K562 (cell line): ENCODE data around the gene NKIRAS2. TPM values are rescaled to one million over a fixed set of nuclear protein-coding genes. Genes with fewer than 3 reads are reported as not detected.

ENCODE experiments used
- ATAC-seq: fragments of 200-7000 bp; cut with Tn5 transposase; 3 replicates; pipeline ENCODE4 v1.9.1; 2020; ENCODE audit warnings: moderate library complexity
- BruUV-seq: library from RNA; stranded (reverse); fragments of 400-500 nt; replicated peaks from 2 replicates; lab custom pipeline; 2021; lab: Mats Ljungman, UMichigan
- CTCF ChIA-PET: fragments of 300-600 bp; formaldehyde crosslinking; extraction: SDS; loops from one replicate; lab custom pipeline; 2021; ENCODE audit warnings: low intra/inter-chr PET ratio; lab: Yijun Ruan, JAX
- POLR2A ChIA-PET: fragments of 300-600, 350-650 bp; sonication (Branson Sonifier 250); formaldehyde crosslinking; extraction: SDS; loops from one replicate; lab custom pipeline; 2021; ENCODE audit warnings: antibody characterized with exemption, inconsistent platforms; lab: Yijun Ruan, JAX
- DNase-seq, 4 experiments: peaks; one replicate each; pipeline versions ENCODE4 v3.0.0 to v3.0.0-alpha.2; 2011 to 2018; ENCODE audit warnings: low spot score in 3 of 4, mixed read lengths in 3 of 4; ENCODE audit errors: extremely low read depth in 1 of 4
- FAIRE-seq: peaks from 2 replicates; lab custom pipeline; 2011; peaks lifted over from hg19 to GRCh38; lab: Jason Lieb, UNC
- H2AFZ ChIP-seq: 2 replicates; pipeline ENCODE4 v1.6.0; 2011; ENCODE audit warnings: low read depth, low read length, control low read depth, inconsistent platforms
- H3K27ac ChIP-seq: fragments of 200-600 bp; 3 replicates; pipeline ENCODE4 v1.8.0; 2011; ENCODE audit warnings: low read depth, mild to moderate bottlenecking, control low read depth, inconsistent platforms, low read length, moderate library complexity, mixed read lengths; ENCODE audit errors: extremely low read depth
- H3K27me3 ChIP-seq, 2 experiments: fragments of 300-600 bp in 1 of 2; 2 replicates in 1 of 2; 3 replicates in 1 of 2; pipeline versions ENCODE4 v1.6.0 to v1.8.0; 2011; ENCODE audit warnings: inconsistent platforms in 2 of 2, low read length in 2 of 2, mild to moderate bottlenecking in 1 of 2, mixed read lengths in 1 of 2, moderate library complexity in 1 of 2; ENCODE audit not compliant: control insufficient read depth in 2 of 2, insufficient read depth in 2 of 2
- H3K36me3 ChIP-seq: fragments of 300-600 bp; 3 replicates; pipeline ENCODE4 v1.8.0; 2011; ENCODE audit warnings: mild to moderate bottlenecking, low read length, inconsistent platforms; ENCODE audit not compliant: control insufficient read depth, insufficient read depth
- H3K4me1 ChIP-seq, 2 experiments: fragments of 200-600 bp in 1 of 2; replicated peaks in 1 of 2; 2 replicates in 1 of 2; 3 replicates in 1 of 2; pipeline versions ENCODE4 v1.5.1 to v1.8.0; 2011; ENCODE audit warnings: inconsistent platforms in 2 of 2, low read length in 2 of 2, mild to moderate bottlenecking in 1 of 2, mixed read lengths in 1 of 2, moderate library complexity in 1 of 2; ENCODE audit not compliant: control insufficient read depth in 2 of 2, insufficient read depth in 2 of 2
- H3K4me2 ChIP-seq: 2 replicates; pipeline ENCODE4 v1.6.1; 2011; ENCODE audit warnings: low read length, control low read depth, inconsistent platforms, mixed read lengths; ENCODE audit not compliant: insufficient read depth
- H3K4me3 ChIP-seq: fragments of 200-600 bp; sonication (generic), shearing (Covaris generic); 2 replicates; pipeline ENCODE4 v1.5.1; 2016; ENCODE audit warnings: control low read depth, inconsistent platforms
- H3K79me2 ChIP-seq: fragments of 200-600 bp; 3 replicates; pipeline ENCODE4 v1.8.0; 2011; ENCODE audit warnings: low read length, inconsistent platforms; ENCODE audit not compliant: control insufficient read depth, insufficient read depth
- H3K9ac ChIP-seq, 2 experiments: 2 replicates each; pipeline versions ENCODE4 v1.6.0 to v1.6.1; 2011; ENCODE audit warnings: low read depth in 2 of 2, low read length in 2 of 2, control low read depth in 1 of 2, inconsistent platforms in 1 of 2, mild to moderate bottlenecking in 1 of 2, mixed read lengths in 1 of 2; ENCODE audit not compliant: insufficient read depth in 1 of 2
- H3K9me1 ChIP-seq: one replicate; pipeline ENCODE4 v1.6.0; 2011; ENCODE audit warnings: inconsistent platforms, mild to moderate bottlenecking, low read length, moderate library complexity; ENCODE audit not compliant: control insufficient read depth, insufficient read depth
- H3K9me3 ChIP-seq: replicated peaks from 2 replicates; pipeline ENCODE4 v1.5.1; 2011; ENCODE audit warnings: low read depth, low read length, inconsistent platforms; ENCODE audit not compliant: control insufficient read depth, insufficient read depth
- H4K20me1 ChIP-seq: replicated peaks from 2 replicates; pipeline ENCODE4 v1.6.1; 2011; ENCODE audit warnings: low read length, inconsistent platforms, mixed read lengths; ENCODE audit not compliant: control insufficient read depth, insufficient read depth
- CHD2 ChIP-seq: IDR thresholded peaks from 2 replicates; pipeline ENCODE4 v1.6.1; 2011; ENCODE audit warnings: low read depth, low read length
- ESRRA ChIP-seq: fragments of 450-650 bp; IDR thresholded peaks from 2 replicates; pipeline ENCODE4 v1.6.1; 2014; ENCODE audit warnings: low read depth, mild to moderate bottlenecking, moderate library complexity, borderline replicate concordance
- RAD51 ChIP-seq: fragments of 450-650 bp; IDR thresholded peaks from 2 replicates; pipeline ENCODE4 v1.7.1; 2016; ENCODE audit warnings: low read depth, mild to moderate bottlenecking, borderline replicate concordance
- ZBTB5 ChIP-seq: fragments of 450-650 bp; IDR thresholded peaks from 2 replicates; pipeline ENCODE4 v1.6.1; 2017; ENCODE audit warnings: antibody characterized with exemption
- ZKSCAN1 ChIP-seq: fragments of 150-350 bp; IDR thresholded peaks from 2 replicates; pipeline ENCODE4 v1.6.1; 2016; ENCODE audit warnings: low read depth, low read length
- ZNF184 ChIP-seq: sonication (generic); formaldehyde crosslinking; IDR thresholded peaks from 2 replicates; pipeline ENCODE4 v1.5.0; 2020; ENCODE audit warnings: missing genetic modification reagents
- ZNF239 ChIP-seq: fragments of 250-450 bp; sonication (Bioruptor Pico); IDR thresholded peaks from 2 replicates; pipeline ENCODE4 v1.4.0; 2020; ENCODE audit warnings: mild to moderate bottlenecking
- ZNF398 ChIP-seq: fragments of 250-450 bp; sonication (Bioruptor Pico); IDR thresholded peaks from 2 replicates; pipeline ENCODE4 v1.8.0; 2021; ENCODE audit warnings: moderate library complexity, mild to moderate bottlenecking, inconsistent platforms
- WGBS: fragments of 100-300 bp; shearing (Covaris generic); methylation state at CpG from one replicate; pipeline ENCODE4 v1.1.6; 2016; ENCODE audit warnings: low coverage, mixed read lengths; ENCODE audit not compliant: insufficient coverage; ENCODE audit errors: missing lambda C conversion rate; 5-methylcytosine and 5-hydroxymethylcytosine counted together
- in situ Hi-C: fragments of 300-500 bp; cut with MboI; formaldehyde crosslinking; loops from 4 replicates; pipeline ENCODE4 v1.15.0; 2018; ENCODE audit warnings: inconsistent platforms, mixed read lengths
- intact Hi-C: fragments of 100-400 bp; cut with micrococcal nuclease; formaldehyde crosslinking; loops from 2 replicates; pipeline ENCODE4 v1.14.2; 2022
- polyA plus RNA-seq, 8 experiments: library from polyadenylated mRNA; depleted of rRNA in 4 of 8; stranded (reverse) in 5 of 8; unstranded in 3 of 8; fragments of >200 nt; fragmentation: Nextera tagmentation in 2 of 8; fragmentation: Illumina TruSeq in 1 of 8; extraction: Ambion mirVana in 2 of 8; extraction: Trizol in 1 of 8; gene quantifications; 2 replicates each; pipeline versions ENCODE4 v1.2.1 to v1.2.3, GENCODE V29; 2011 to 2014; ENCODE audit warnings: inconsistent platforms in 1 of 8, missing spikeins in 1 of 8
- total RNA-seq, 7 experiments: library from RNA; depleted of rRNA in 6 of 7; stranded (reverse); fragments of >200 nt in 6 of 7; fragmentation: Illumina TruSeq in 2 of 7; extraction: Trizol in 2 of 7; gene quantifications; 2 replicates each; pipeline versions ENCODE4 v1.2.1 to v1.2.3, GENCODE V29; 2011 to 2021; ENCODE audit warnings: low replicate concordance in 1 of 7

NKIRAS2 gene
- total and polyA plus RNA-seq, 9 of the 15 experiments (the other 6 are each of a cell fraction or from before 2014, with no cell fraction given) = 10.1 to 65.5 (median 29.8) TPM

GRCh38 chr17:42047343-42047742, 27.5 kb downstream of the NKIRAS2 start:
- peaks cover 0 to 17% of the 10 kb centered on the region in 2 experiments; a peak in 3 of 5 replicates for H3K27me3 ChIP-seq
- TF ChIP-seq ZNF239 (CRISPR knock-in tag) (no peak), RAD51 (no peak), ESRRA (no peak), ZNF184 (no peak), ZKSCAN1 (peak; percentile 81), ZNF398 (no peak), ZBTB5 (no peak), CHD2 (no peak)
- WGBS = 28% methylated on average over 11 of the region's 12 CpGs
- no peak for DNase-seq
- in situ Hi-C loops (no loop called here), intact Hi-C loops (no loop called here)
- no peaks in the 10 kb centered on the region for H3K36me3 ChIP-seq
- H3K27ac ChIP-seq = no peak overlapping the region
- H3K79me2 ChIP-seq = no peaks in the 10 kb centered on the region
- no peak overlapping the region for H2AFZ ChIP-seq
- BruUV-seq = no TSS peak
- ChIA-PET CTCF (interaction anchor here (0.9 kb wide), 1 partner anchor 19 kb away, joined by 3 read pairs; no protein-coding TSS in a partner anchor), POLR2A (interaction anchor here (0.7 to 2.6 kb wide), 2 partner anchors 30 to 125 kb away, joined by 3 to 9 read pairs; partner anchors contain the start of gene DNAJC7)
- no peak overlapping the region for H3K4me2 ChIP-seq
- no peak for ATAC-seq
- no peak overlapping the region for H3K4me3 ChIP-seq
- no peaks in the 10 kb centered on the region for H3K9me3 ChIP-seq
- H4K20me1 ChIP-seq = no peaks in the 10 kb centered on the region
- no peak overlapping the region for H3K9ac ChIP-seq
- peaks cover 3 to 18% of the 10 kb centered on the region in 2 experiments; a peak in 3 of 5 replicates for H3K4me1 ChIP-seq
- H3K9me1 ChIP-seq = no peaks in the 10 kb centered on the region
- no peak for FAIRE-seq
